GM18873 (cell line): Measurements from ENCODE around the gene PHKG1.
"Not testable (repeated sequence)": the region's sequence is repeated elsewhere in the genome, so short reads cannot be mapped to it uniquely, and the experiment has no call there.

Experiments used
- ATAC-seq: cut with Tn5 transposase; IDR thresholded peaks from one replicate; pipeline ENCODE4 v1.9.1; 2021; ENCODE audit warnings: mild to moderate bottlenecking, moderate library complexity, moderate number of reproducible peaks; ENCODE audit not compliant: unreplicated experiment, low FRiP score

PHKG1 gene

GRCh38 chr7:56092789-56093531, at the start of gene PHKG1:
TSS of gene PHKG1 (minus strand) at chr7:56092952. CDS start at chr7:56088941, 4,011 bp downstream.
- ATAC-seq, result no peak

GRCh38 chr7:56131062-56131461, 38.3 kb upstream of the PHKG1 start:
- not testable (repeated sequence) for ATAC-seq

GRCh38 chr7:56127241-56127975, 34.7 kb upstream of the PHKG1 start:
- no peak for ATAC-seq

GRCh38 chr7:56125831-56126230, 33.1 kb upstream of the PHKG1 start:
- no peak for ATAC-seq

GRCh38 chr7:56124981-56125380, 32.2 kb upstream of the PHKG1 start:
- no peak for ATAC-seq

GRCh38 chr7:56121440-56121839, 28.7 kb upstream of the PHKG1 start:
- no peak for ATAC-seq

GRCh38 chr7:56115852-56116538, 23.2 kb upstream of the PHKG1 start, which contains the start of gene NUPR2:
TSS of gene NUPR2 (minus strand) at chr7:56116417. CDS start at chr7:56116314, 103 bp downstream.
- ATAC-seq, result no peak

GRCh38 chr7:56112244-56112643, 19.5 kb upstream of the PHKG1 start:
- ATAC-seq, result not testable (repeated sequence)

- ATAC-seq, result no peak
These were observed 17.9 kb upstream of the PHKG1 start for GRCh38 chr7:56110611-56111010.

GRCh38 chr7:56107954-56108258, 15.2 kb upstream of the PHKG1 start:
- ATAC-seq, result no peak

- peak; percentile 99 for ATAC-seq
These were observed 13.6 kb upstream of the PHKG1 start, which contains the start of gene CHCHD2 for GRCh38 chr7:56106108-56107073. TSS of gene CHCHD2 (minus strand) at chr7:56106476. CDS start at chr7:56106413, 63 bp downstream.

- ATAC-seq, result no peak
These were observed 12.8 kb upstream of the PHKG1 start for GRCh38 chr7:56105508-56105907.

- ATAC-seq, result not testable (repeated sequence)
These were observed 11.4 kb upstream of the PHKG1 start for GRCh38 chr7:56104138-56104537.

GRCh38 chr7:56099653-56100052, 6.9 kb upstream of the PHKG1 start:
- no peak for ATAC-seq

- not testable (repeated sequence) for ATAC-seq
These were observed 5.6 kb upstream of the PHKG1 start for GRCh38 chr7:56098187-56099008.

GRCh38 chr7:56097700-56098099, 4.9 kb upstream of the PHKG1 start:
- no peak for ATAC-seq

- ATAC-seq, result not testable (repeated sequence)
These were observed 364 bp downstream of the PHKG1 start for GRCh38 chr7:56092388-56092787.

- ATAC-seq, result no peak
These were observed 1.2 kb downstream of the PHKG1 start for GRCh38 chr7:56091591-56091990.

GRCh38 chr7:56087445-56087844, 5.3 kb downstream of the PHKG1 start:
- ATAC-seq, result no peak
